ENCODE results near the gene PKP1. TPM values are rescaled to one million over a fixed set of nuclear protein-coding genes. Genes with fewer than 3 reads are reported as not detected.

The PKP1 gene
- total and polyA plus RNA-seq, 10 of the 15 experiments (the other 5 are each of a cell fraction or from before 2014, with no cell fraction given) = 0.03 TPM; not detected in 9

DNA sequence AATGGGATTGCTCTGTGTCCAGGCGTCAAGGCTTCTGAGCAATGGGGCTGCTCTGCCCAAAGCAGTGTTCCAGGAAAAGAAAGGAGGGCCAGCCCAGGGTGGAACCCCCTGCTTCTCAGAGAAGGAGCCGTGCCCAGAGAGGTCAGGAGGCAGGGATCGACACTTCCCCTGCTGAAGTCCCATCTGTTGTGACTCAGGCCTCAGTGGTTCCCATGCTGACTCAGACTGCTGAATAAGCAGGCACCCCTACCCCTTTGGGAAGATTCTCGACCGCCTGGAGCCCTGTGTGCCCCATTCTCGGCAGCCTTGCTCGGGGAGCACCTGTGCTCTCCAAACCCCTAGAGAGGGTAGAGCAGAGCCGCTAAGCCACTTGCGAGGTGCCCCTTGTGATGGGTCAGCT lies 23.9 kb downstream of the PKP1 start (continued):
- TF ChIP-seq, protein P1, sequence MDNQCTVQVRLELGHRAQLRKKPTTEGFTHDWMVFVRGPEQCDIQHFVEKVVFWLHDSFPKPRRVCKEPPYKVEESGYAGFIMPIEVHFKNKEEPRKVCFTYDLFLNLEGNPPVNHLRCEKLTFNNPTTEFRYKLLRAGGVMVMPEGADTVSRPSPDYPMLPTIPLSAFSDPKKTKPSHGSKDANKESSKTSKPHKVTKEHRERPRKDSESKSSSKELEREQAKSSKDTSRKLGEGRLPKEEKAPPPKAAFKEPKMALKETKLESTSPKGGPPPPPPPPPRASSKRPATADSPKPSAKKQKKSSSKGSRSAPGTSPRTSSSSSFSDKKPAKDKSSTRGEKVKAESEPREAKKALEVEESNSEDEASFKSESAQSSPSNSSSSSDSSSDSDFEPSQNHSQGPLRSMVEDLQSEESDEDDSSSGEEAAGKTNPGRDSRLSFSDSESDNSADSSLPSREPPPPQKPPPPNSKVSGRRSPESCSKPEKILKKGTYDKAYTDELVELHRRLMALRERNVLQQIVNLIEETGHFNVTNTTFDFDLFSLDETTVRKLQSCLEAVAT (IDR thresholded peaks at IDR 0.05) = no peak
- TF ChIP-seq, protein P2, sequence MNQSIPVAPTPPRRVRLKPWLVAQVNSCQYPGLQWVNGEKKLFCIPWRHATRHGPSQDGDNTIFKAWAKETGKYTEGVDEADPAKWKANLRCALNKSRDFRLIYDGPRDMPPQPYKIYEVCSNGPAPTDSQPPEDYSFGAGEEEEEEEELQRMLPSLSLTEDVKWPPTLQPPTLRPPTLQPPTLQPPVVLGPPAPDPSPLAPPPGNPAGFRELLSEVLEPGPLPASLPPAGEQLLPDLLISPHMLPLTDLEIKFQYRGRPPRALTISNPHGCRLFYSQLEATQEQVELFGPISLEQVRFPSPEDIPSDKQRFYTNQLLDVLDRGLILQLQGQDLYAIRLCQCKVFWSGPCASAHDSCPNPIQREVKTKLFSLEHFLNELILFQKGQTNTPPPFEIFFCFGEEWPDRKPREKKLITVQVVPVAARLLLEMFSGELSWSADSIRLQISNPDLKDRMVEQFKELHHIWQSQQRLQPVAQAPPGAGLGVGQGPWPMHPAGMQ (IDR thresholded peaks at IDR 0.05; ENCODE audit: borderline replicate concordance) = no peak

DNA sequence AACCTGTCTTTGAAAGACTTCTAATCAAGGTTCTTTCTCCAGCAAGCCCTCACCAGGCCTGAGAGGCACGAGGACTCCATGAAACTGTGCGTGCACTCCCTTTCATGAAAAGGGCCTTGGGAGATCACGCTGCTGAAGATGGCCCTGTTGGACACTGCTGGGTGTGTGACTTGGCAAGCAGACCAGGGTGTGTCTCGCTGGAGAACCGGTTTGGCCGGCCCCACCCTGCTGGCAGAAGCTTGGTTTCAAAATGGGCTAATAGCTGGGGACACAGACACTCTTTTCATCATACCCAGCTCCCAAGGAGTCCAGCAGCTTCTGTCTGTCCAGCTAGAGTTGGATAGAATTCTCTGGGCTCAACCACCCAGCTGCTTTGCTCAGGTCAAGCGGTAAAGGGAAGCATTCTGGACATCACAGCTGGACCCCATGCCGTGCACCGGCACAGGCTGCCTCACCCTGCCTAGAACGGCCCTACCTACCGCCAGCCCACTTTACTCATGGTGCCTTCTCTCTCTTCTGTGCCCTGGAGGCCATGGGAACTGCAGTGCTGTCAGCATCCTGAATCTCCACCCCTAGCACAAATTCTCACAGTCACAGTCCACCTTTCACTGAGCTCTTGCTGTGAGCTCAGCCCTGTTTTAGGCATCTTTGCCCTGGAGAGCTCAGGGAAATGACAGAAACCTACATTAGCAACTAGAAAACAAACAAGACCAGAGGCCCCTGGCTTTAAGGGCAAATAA lies 24.6 kb downstream of the PKP1 start:
- Histone ChIP-seq H3K4me2 (ENCODE audit: control insufficient read depth, insufficient read depth) (no peak overlapping the region), H3K4me1 (ENCODE audit: control insufficient read depth, insufficient read depth, low read length) (no peaks in the 10 kb centered on the region), H3K4me3 (no peak overlapping the region), H3K27me3 (replicated peaks in 1 of 2; ENCODE audit: control insufficient read depth in 2 of 2, insufficient read depth in 2 of 2, low read length in 1 of 2) (peaks cover 4 to 9% of the 10 kb centered on the region in 2 experiments; a peak in 3 of 4 replicates), H4K20me1 (ENCODE audit: control insufficient read depth, insufficient read depth) (no peaks in the 10 kb centered on the region; the same call in 1 of the 2 replicates), H3K36me3 (ENCODE audit: control insufficient read depth in 2 of 2, insufficient read depth in 2 of 2, low read length in 1 of 2) (no peaks in the 10 kb centered on the region), H3K27ac (ENCODE audit: control insufficient read depth, insufficient read depth) (no peak overlapping the region), H3K9ac (ENCODE audit: control insufficient read depth, insufficient read depth, low read length) (no peak overlapping the region), H3K9me3 (replicated peaks; ENCODE audit: control insufficient read depth, insufficient read depth, low read length) (no peaks in the 10 kb centered on the region), H2AFZ (ENCODE audit: control insufficient read depth, low read depth, low read length) (no peak overlapping the region), H3K79me2 (ENCODE audit: control insufficient read depth, insufficient read depth, low read length) (no peaks in the 10 kb centered on the region)
- ChIA-PET POLR2A (interaction anchor here (0.6 kb wide), 1 partner anchor 13 kb away, joined by 3 read pairs; no protein-coding TSS in a partner anchor), RAD21 (ENCODE audit: unreplicated experiment) (interaction anchor here (0.6 to 0.9 kb wide), 3 partner anchors 19 to 139 kb away, joined by 3 to 4 read pairs (median 4); no protein-coding TSS in a partner anchor), CTCF (interaction anchor here (1.3 to 7.6 kb wide), 3 partner anchors 39 to 54 kb away, joined by 4 to 46 read pairs (median 5); no protein-coding TSS in a partner anchor), SMC1A (ENCODE audit: uncharacterized antibody, unreplicated experiment) (interaction anchor here (1.6 to 1.7 kb wide), 2 partner anchors 39 to 41 kb away, joined by 6 to 11 read pairs; no protein-coding TSS in a partner anchor)
- FAIRE-seq (no peak), DNase-seq (ENCODE audit: low read depth, low spot score) (no peak), ATAC-seq (no peak)
- BruUV-seq (replicated peaks) = no TSS peak
- in situ Hi-C loops (cut with MboI) = no loop called here
- no peak for TF ChIP-seq SREBF2 (IDR thresholded peaks at IDR 0.05; ENCODE audit: low read length)
- TF ChIP-seq RCOR1 (conservative IDR thresholded peaks at IDR 0.05; ENCODE audit: low read depth, low read length) = no peak
- no peak for TF ChIP-seq ATF7 (IDR thresholded peaks at IDR 0.05; ENCODE audit: low read depth)
- intact Hi-C loops (cut with micrococcal nuclease; ENCODE audit: unreplicated experiment) = no loop called here
- 28% methylated on average over 11 of the region's 11 CpGs for WGBS (ENCODE audit: insufficient coverage, insufficient replicate concordance, low lambda C conversion rate, missing lambda C conversion rate)
